H9 (cell line): ENCODE measurements around the gene RERG. TPM values are rescaled to one million over a fixed set of nuclear protein-coding genes. Genes with fewer than 3 reads are reported as not detected.

Experiments used
- DNase-seq: peaks from one replicate; pipeline ENCODE4 v3.0.0-alpha.2; 2017
- H2AFZ ChIP-seq: one replicate; pipeline ENCODE4 v1.6.1; 2013; ENCODE audit warnings: mild to moderate bottlenecking, low read length, control low read depth, moderate library complexity
- H2AK5ac ChIP-seq: 2 replicates; pipeline ENCODE4 v1.6.1; 2013; ENCODE audit warnings: low read length, control low read depth, mixed read lengths; ENCODE audit not compliant: insufficient read length
- H2BK120ac ChIP-seq: one replicate; pipeline ENCODE4 v1.6.1; 2013; ENCODE audit warnings: low read depth, mild to moderate bottlenecking, low read length, control low read depth, inconsistent platforms; ENCODE audit not compliant: poor library complexity, severe bottlenecking
- H2BK12ac ChIP-seq: 2 replicates; pipeline ENCODE4 v1.6.1; 2013; ENCODE audit warnings: low read length, control low read depth, mixed read lengths, low read depth; ENCODE audit not compliant: insufficient read length
- H2BK15ac ChIP-seq: 2 replicates; pipeline ENCODE4 v1.6.1; 2013; ENCODE audit warnings: low read depth, low read length, control low read depth
- H2BK20ac ChIP-seq: one replicate; pipeline ENCODE4 v1.6.1; 2013; ENCODE audit warnings: low read depth, mild to moderate bottlenecking, low read length, control low read depth, inconsistent platforms; ENCODE audit not compliant: poor library complexity, severe bottlenecking
- H2BK5ac ChIP-seq: 2 replicates; pipeline ENCODE4 v1.6.1; 2013; ENCODE audit warnings: low read length, control low read depth, mixed read lengths; ENCODE audit not compliant: insufficient read length
- H3K14ac ChIP-seq: 2 replicates; pipeline ENCODE4 v1.6.1; 2013; ENCODE audit warnings: low read length, control low read depth; ENCODE audit not compliant: insufficient read depth
- H3K18ac ChIP-seq: 2 replicates; pipeline ENCODE4 v1.6.1; 2013; ENCODE audit warnings: low read depth, mild to moderate bottlenecking, mixed read lengths, low read length, control low read depth; ENCODE audit not compliant: insufficient read length
- H3K23ac ChIP-seq: 2 replicates; pipeline ENCODE4 v1.6.1; 2013; ENCODE audit warnings: low read length, control low read depth, mixed read lengths, low read depth; ENCODE audit not compliant: insufficient read length
- H3K23me2 ChIP-seq: 2 replicates; pipeline ENCODE4 v1.6.1; 2013; ENCODE audit warnings: low read depth, mild to moderate bottlenecking, mixed read lengths, low read length, control low read depth; ENCODE audit not compliant: insufficient read length, poor library complexity, severe bottlenecking
- H3K27ac ChIP-seq: 2 replicates; pipeline ENCODE4 v1.5.1; 2013; ENCODE audit warnings: low read length, control low read depth, mixed read lengths, low read depth; ENCODE audit not compliant: insufficient read length
- H3K27me3 ChIP-seq: 2 replicates; pipeline ENCODE4 v1.6.1; 2013; ENCODE audit warnings: low read length, control low read depth, inconsistent platforms; ENCODE audit not compliant: insufficient read depth
- H3K4ac ChIP-seq: 2 replicates; pipeline ENCODE4 v1.6.1; 2013; ENCODE audit warnings: low read depth, mild to moderate bottlenecking, control low read depth, inconsistent platforms, low read length, moderate library complexity
- H3K4me1 ChIP-seq: 2 replicates; pipeline ENCODE4 v1.6.1; 2013; ENCODE audit warnings: low read length, control low read depth, inconsistent platforms; ENCODE audit not compliant: insufficient read depth
- H3K4me2 ChIP-seq: 2 replicates; pipeline ENCODE4 v1.6.1; 2013; ENCODE audit warnings: low read length, control low read depth, mixed read lengths; ENCODE audit not compliant: insufficient read length, insufficient read depth
- H3K56ac ChIP-seq: 2 replicates; pipeline ENCODE4 v1.6.1; 2013; ENCODE audit warnings: low read depth, mild to moderate bottlenecking, mixed read lengths, low read length, control low read depth; ENCODE audit not compliant: insufficient read length
- H3K79me1 ChIP-seq: 2 replicates; pipeline ENCODE4 v1.6.1; 2013; ENCODE audit warnings: low read depth, mild to moderate bottlenecking, moderate library complexity, low read length, control low read depth, inconsistent platforms; ENCODE audit not compliant: insufficient read depth, poor library complexity, severe bottlenecking
- H3K79me2 ChIP-seq: 2 replicates; pipeline ENCODE4 v1.6.1; 2013; ENCODE audit warnings: low read length, control low read depth, inconsistent platforms; ENCODE audit not compliant: insufficient read depth
- H3K9ac ChIP-seq: 2 replicates; pipeline ENCODE4 v1.6.1; 2013; ENCODE audit warnings: low read length, control low read depth, mixed read lengths; ENCODE audit not compliant: insufficient read length; ENCODE audit errors: extremely low read depth
- H3K9me3 ChIP-seq: one replicate; pipeline ENCODE4 v1.6.1; 2013; ENCODE audit warnings: low read depth, low read length, inconsistent platforms; ENCODE audit not compliant: control insufficient read depth
- H3T11ph ChIP-seq: one replicate; pipeline ENCODE4 v1.6.1; 2013; ENCODE audit warnings: mild to moderate bottlenecking, low read length, control low read depth, inconsistent platforms
- H4K20me1 ChIP-seq: one replicate; pipeline ENCODE4 v1.6.1; 2013; ENCODE audit not compliant: control insufficient read depth, insufficient read length, insufficient read depth
- H4K5ac ChIP-seq: 2 replicates; pipeline ENCODE4 v1.6.1; 2013; ENCODE audit warnings: low read depth, mild to moderate bottlenecking, mixed read lengths, low read length, control low read depth; ENCODE audit not compliant: insufficient read length
- H4K8ac ChIP-seq: replicated peaks from 2 replicates; pipeline ENCODE4 v1.6.1; 2013; ENCODE audit warnings: low read length, control low read depth, mixed read lengths, low read depth; ENCODE audit not compliant: insufficient read length
- H4K91ac ChIP-seq: 2 replicates; pipeline ENCODE4 v1.6.1; 2013; ENCODE audit warnings: low read depth, mild to moderate bottlenecking, moderate library complexity, mixed read lengths, low read length, control low read depth; ENCODE audit not compliant: insufficient read length
- H3K27ac Mint-ChIP-seq, 3 experiments: 2 replicates in 2 of 3; 3 replicates in 1 of 3; pipeline ENCODE4 v1.8.0; 2020 to 2021; ENCODE audit warnings: mixed read lengths in 3 of 3, mild to moderate bottlenecking in 1 of 3, moderate library complexity in 1 of 3
- H3K27me3 Mint-ChIP-seq: 2 replicates; pipeline ENCODE4 v1.8.0; 2021; ENCODE audit warnings: low read depth, mild to moderate bottlenecking, moderate library complexity, mixed read lengths
- H3K36me3 Mint-ChIP-seq, 3 experiments: 2 replicates in 2 of 3; 3 replicates in 1 of 3; pipeline ENCODE4 v1.8.0; 2020 to 2021; ENCODE audit warnings: low read depth in 3 of 3, mixed read lengths in 3 of 3; ENCODE audit not compliant: insufficient read depth in 1 of 3
- H3K4me1 Mint-ChIP-seq, 2 experiments: 2 replicates each; pipeline ENCODE4 v1.8.0; 2020; ENCODE audit warnings: mixed read lengths in 2 of 2
- H3K4me3 Mint-ChIP-seq, 2 experiments: 2 replicates in 1 of 2; 3 replicates in 1 of 2; pipeline ENCODE4 v1.8.0; 2020 to 2021; ENCODE audit warnings: mild to moderate bottlenecking in 2 of 2, mixed read lengths in 2 of 2, moderate library complexity in 1 of 2
- H3K9me3 Mint-ChIP-seq, 2 experiments: 2 replicates in 1 of 2; 3 replicates in 1 of 2; pipeline ENCODE4 v1.8.0; 2020; ENCODE audit warnings: mild to moderate bottlenecking in 2 of 2, mixed read lengths in 2 of 2, moderate library complexity in 1 of 2
- WGBS: extraction: QIAGEN DNeasy Blood & Tissue Kit; methylation state at CpG from one replicate; pipeline ENCODE4 v1.1.7; 2013; ENCODE audit warnings: missing lambda C conversion rate, low lambda C conversion rate, mixed read lengths; ENCODE audit not compliant: insufficient read length; ENCODE audit errors: extremely low coverage; 5-methylcytosine and 5-hydroxymethylcytosine counted together
- total RNA-seq: library from RNA; stranded (reverse); gene quantifications from 2 replicates; pipeline ENCODE4 v1.2.1, GENCODE V29; 2021
- TF ChIP-seq, protein P1 (sequence below): fragments of 200-600 bp; sonication (generic); conservative IDR thresholded peaks from 3 replicates; pipeline ENCODE4 v1.8.0; 2021; ENCODE audit warnings: antibody characterized with exemption, mild to moderate bottlenecking

Gene RERG
- total RNA-seq, 1 experiment from 2014 or later = not detected

DNA sequence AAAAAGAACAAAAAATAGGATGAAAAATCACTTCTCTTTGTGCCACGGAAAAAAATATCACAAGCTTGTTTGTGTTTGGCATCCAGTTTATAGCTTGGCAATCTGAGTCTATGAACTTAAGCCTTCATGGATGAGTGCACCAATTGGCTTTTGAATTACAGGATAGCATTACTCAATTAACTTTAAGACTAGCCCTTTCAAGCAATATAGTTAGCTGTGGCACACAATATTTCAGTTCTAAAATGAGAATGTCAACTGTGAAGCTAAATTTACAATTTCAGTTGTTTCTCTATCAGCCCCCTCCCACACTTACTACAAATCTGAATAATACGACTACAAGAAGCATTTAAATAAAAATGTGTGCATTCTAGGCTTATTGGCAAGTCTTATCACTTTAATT is 8.3 kb downstream of the RERG start:
- no peak overlapping the region for H2BK12ac ChIP-seq
- H4K5ac ChIP-seq = no peak overlapping the region
- H3K4me1 ChIP-seq = no peaks in the 10 kb centered on the region
- no peak overlapping the region for H3K23ac ChIP-seq
- no peak for DNase-seq
- no CpG with 5 or more reads among the region's 2 CpGs for WGBS
- no peaks in the 10 kb centered on the region for H4K20me1 ChIP-seq
- H2BK15ac ChIP-seq = no peak overlapping the region
- no peak overlapping the region for H2BK5ac ChIP-seq
- H3K14ac ChIP-seq = no peak overlapping the region
- H3K27me3 ChIP-seq = no peaks in the 10 kb centered on the region
- H3K4me3 Mint-ChIP-seq = no peak overlapping the region
- H3K9me3 Mint-ChIP-seq = no peaks in the 10 kb centered on the region
- H3K79me2 ChIP-seq = no peaks in the 10 kb centered on the region
- H3K4me1 Mint-ChIP-seq = 0 out of 4 replicates have a peak, but pooled peaks cover 0 to 2% of the 10 kb centered on the region in 2 experiments
- no peaks in the 10 kb centered on the region for H3K79me1 ChIP-seq
- no peaks in the 10 kb centered on the region for H3K23me2 ChIP-seq
- H3K18ac ChIP-seq = no peak overlapping the region
- no peak overlapping the region for H3K9ac ChIP-seq
- no peak overlapping the region for H3K56ac ChIP-seq
- no peak overlapping the region for H2AK5ac ChIP-seq
- H3K27me3 Mint-ChIP-seq = peaks cover 2% of the 10 kb centered on the region; the same call in 1 of the 2 replicates
- no peak overlapping the region for H3K27ac ChIP-seq
- H2BK20ac ChIP-seq = no peak overlapping the region
- H4K8ac ChIP-seq = no peak overlapping the region
- H3K27ac Mint-ChIP-seq = no peak overlapping the region
- H3K36me3 Mint-ChIP-seq = no peaks in the 10 kb centered on the region
- no peak overlapping the region for H3K4me2 ChIP-seq
- H3K4ac ChIP-seq = no peak overlapping the region
- H3K9me3 ChIP-seq = no peaks in the 10 kb centered on the region
- no peak overlapping the region for H2BK120ac ChIP-seq
- H4K91ac ChIP-seq = no peak overlapping the region
- no peak overlapping the region for H2AFZ ChIP-seq
- TF ChIP-seq, protein P1, sequence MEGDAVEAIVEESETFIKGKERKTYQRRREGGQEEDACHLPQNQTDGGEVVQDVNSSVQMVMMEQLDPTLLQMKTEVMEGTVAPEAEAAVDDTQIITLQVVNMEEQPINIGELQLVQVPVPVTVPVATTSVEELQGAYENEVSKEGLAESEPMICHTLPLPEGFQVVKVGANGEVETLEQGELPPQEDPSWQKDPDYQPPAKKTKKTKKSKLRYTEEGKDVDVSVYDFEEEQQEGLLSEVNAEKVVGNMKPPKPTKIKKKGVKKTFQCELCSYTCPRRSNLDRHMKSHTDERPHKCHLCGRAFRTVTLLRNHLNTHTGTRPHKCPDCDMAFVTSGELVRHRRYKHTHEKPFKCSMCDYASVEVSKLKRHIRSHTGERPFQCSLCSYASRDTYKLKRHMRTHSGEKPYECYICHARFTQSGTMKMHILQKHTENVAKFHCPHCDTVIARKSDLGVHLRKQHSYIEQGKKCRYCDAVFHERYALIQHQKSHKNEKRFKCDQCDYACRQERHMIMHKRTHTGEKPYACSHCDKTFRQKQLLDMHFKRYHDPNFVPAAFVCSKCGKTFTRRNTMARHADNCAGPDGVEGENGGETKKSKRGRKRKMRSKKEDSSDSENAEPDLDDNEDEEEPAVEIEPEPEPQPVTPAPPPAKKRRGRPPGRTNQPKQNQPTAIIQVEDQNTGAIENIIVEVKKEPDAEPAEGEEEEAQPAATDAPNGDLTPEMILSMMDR = no peak
- no peak overlapping the region for H3T11ph ChIP-seq
